Breast epithelium (tissue), 3 donors: ENCODE data around the gene IKZF3.

Source experiments
- POLR2A ChIP-seq: fragments of 450-650 bp; IDR thresholded peaks from one replicate; pipeline ENCODE4 v1.6.1; 2016; ENCODE audit warnings: antibody characterized with exemption, mild to moderate bottlenecking, moderate library complexity
- POLR2AphosphoS5 ChIP-seq, 3 donors: sonication (generic); formaldehyde crosslinking; IDR thresholded peaks; one replicate each; pipeline ENCODE4 v1.6.1; 2017; ENCODE audit warnings: antibody characterized with exemption in 3 of 3
- TF ChIP-seq, protein P1 (sequence below), 3 donors: fragments of 450-650 bp; IDR thresholded peaks; one replicate each; pipeline ENCODE4 v1.5.1; 2016 to 2017; ENCODE audit warnings: antibody characterized with exemption in 3 of 3, mild to moderate bottlenecking in 3 of 3, moderate library complexity in 3 of 3

DNA sequence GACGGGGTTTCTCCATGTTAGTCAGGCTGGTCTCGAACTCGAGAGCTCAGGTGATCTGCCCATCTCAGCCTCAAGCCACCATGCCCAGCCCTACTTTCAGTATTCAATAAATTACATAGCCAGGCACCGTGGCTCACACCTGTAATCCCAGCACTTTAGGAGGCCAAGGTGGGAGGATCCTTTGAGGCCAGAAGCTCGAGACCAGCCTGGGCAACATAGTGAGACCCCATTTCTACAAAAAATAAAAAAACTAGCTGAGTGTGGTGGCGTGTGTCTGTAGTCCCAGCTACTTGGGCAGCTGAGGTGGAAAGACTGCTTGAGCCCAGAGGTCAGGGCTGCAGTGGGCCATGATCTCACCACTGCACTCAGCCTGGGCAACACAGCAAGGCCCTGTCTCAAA lies 142.0 kb downstream of the IKZF3 start:
- TF ChIP-seq, protein P1, sequence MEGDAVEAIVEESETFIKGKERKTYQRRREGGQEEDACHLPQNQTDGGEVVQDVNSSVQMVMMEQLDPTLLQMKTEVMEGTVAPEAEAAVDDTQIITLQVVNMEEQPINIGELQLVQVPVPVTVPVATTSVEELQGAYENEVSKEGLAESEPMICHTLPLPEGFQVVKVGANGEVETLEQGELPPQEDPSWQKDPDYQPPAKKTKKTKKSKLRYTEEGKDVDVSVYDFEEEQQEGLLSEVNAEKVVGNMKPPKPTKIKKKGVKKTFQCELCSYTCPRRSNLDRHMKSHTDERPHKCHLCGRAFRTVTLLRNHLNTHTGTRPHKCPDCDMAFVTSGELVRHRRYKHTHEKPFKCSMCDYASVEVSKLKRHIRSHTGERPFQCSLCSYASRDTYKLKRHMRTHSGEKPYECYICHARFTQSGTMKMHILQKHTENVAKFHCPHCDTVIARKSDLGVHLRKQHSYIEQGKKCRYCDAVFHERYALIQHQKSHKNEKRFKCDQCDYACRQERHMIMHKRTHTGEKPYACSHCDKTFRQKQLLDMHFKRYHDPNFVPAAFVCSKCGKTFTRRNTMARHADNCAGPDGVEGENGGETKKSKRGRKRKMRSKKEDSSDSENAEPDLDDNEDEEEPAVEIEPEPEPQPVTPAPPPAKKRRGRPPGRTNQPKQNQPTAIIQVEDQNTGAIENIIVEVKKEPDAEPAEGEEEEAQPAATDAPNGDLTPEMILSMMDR (IDR thresholded peaks at IDR 0.05) = no peak
- no peak for TF ChIP-seq POLR2A
- TF ChIP-seq POLR2AphosphoS5 (IDR thresholded peaks at IDR 0.05) = no peak
